ENCODE results near the gene FSTL4.

Gene FSTL4

DNA sequence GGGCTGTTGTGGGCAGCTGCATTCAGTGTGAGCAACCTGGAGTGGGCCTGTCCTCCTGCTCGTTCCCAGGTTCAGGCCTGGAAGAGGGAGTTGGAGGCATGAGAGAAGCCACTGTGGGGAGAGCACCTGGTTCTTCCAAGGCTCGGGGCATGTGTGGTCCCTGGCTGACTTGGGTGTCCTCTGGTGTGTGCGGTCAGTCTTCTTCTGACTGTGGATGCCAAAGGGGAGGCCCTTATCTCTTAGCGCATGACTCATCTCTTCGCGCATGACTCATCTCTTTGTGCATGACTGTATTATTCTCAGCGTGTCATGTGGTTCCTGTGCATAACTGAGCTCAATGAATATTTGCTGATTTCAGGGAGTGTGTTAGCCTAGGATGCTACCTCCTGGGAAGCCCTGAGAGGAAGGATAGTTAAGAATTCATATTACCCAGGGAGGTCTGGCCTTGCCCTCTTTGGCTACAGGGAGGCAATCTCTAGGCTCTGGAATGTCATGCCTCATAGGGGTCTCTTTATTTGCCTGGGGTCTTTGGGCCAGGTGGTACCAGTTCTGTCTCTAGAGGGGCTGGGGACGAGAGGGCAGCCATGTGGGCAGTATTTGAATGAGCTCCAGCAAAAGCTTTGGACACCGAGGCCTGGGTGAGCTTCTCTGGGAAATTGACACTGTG, 371.8 kb downstream of the FSTL4 start:
- H3K4me3 ChIP-seq (replicated peaks; ENCODE audit: low read depth, low read length) = no peak overlapping the region
- TF ChIP-seq, protein P1, sequence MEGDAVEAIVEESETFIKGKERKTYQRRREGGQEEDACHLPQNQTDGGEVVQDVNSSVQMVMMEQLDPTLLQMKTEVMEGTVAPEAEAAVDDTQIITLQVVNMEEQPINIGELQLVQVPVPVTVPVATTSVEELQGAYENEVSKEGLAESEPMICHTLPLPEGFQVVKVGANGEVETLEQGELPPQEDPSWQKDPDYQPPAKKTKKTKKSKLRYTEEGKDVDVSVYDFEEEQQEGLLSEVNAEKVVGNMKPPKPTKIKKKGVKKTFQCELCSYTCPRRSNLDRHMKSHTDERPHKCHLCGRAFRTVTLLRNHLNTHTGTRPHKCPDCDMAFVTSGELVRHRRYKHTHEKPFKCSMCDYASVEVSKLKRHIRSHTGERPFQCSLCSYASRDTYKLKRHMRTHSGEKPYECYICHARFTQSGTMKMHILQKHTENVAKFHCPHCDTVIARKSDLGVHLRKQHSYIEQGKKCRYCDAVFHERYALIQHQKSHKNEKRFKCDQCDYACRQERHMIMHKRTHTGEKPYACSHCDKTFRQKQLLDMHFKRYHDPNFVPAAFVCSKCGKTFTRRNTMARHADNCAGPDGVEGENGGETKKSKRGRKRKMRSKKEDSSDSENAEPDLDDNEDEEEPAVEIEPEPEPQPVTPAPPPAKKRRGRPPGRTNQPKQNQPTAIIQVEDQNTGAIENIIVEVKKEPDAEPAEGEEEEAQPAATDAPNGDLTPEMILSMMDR (IDR thresholded peaks at IDR 0.05; ENCODE audit: low read length, missing control alignments) = no peak
- peak; percentile 97 for DNase-seq (ENCODE audit: low read depth)

DNA sequence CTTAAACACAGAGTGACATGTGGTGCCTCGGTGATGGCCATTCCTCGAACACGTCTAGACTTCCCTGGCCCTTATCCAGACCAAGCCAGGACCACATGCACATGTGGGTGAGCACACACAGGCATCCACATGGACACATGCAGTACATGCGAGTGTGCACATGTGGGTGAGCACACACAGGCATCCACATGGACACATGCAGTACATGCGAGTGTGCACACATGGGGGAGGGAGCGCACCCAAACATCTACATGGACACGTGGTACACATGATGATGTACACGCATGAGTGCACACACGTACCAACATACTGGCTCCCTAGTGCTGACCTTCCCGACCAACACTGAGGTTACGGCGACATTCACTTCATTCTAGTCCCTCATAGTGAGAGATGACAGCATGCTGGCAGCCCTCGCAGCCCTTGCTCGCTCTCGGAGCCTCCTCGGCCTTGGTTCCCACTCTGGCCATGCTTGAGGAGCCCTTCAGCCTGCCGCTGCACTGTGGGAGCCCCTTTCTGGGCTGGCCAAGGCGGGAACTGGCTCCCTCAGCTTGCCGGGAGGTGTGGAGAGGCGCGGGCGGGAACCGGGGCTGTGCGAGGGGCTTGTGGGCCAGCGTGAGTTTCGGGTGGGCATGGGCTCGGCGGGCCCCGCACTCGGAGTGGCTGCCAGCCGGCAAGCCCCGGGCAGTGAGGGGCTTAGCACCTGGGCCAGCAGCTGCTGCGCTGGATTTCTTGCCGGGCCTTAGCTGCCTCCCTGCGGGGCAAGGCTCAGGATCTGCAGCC, 373.7 kb downstream of the FSTL4 start:
- TF ChIP-seq, protein P1 (IDR thresholded peaks at IDR 0.05; ENCODE audit: low read length, missing control alignments) = no peak
- DNase-seq (ENCODE audit: low read depth) = no peak
- H3K4me3 ChIP-seq (replicated peaks; ENCODE audit: low read depth, low read length) = no peak overlapping the region

DNA sequence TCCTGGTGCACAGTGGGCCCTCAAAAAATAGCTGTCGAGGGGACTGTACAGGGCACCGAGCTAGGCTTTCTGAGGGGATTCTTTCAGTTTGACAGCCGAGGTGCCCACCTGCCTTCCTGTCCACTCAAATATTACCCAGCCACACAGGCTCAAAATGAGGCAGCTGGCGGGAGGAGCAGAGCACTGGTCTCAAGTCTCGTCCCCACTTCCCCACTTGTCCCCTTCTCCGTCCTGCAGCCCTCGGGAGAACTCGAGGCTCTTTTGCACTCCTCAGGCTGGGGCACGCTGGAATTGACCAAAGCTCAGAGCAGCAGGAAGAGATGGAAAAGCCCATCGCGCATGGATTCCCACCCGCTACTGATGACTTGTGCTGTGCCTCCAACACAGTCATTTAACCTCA, 375.4 kb downstream of the FSTL4 start:
- no peak for DNase-seq (ENCODE audit: low read depth)
- TF ChIP-seq, protein P1 (IDR thresholded peaks at IDR 0.05; ENCODE audit: low read length, missing control alignments) = no peak
- H3K4me3 ChIP-seq (replicated peaks; ENCODE audit: low read depth, low read length) = no peak overlapping the region

DNA sequence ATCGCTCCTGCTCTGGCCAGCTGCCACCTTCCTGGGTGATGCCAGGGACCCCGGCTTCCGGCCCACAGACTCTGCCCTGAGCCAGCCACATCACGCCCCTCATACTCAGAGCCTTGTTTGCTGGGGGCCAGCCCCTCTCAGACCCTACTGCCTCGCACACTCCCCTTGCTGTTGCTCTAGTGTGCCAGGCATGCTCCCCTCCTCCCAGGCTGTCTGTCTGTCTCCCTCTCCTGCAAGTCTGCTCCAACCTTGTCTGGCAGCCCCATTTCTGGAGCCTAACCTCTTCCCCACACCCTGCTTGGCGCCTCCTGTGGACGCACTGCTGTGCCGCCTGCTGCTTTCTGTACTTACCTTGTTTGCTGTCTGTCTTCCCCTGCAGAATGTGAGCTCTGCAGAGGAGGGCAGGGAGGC, 375.8 kb downstream of the FSTL4 start:
- DNase-seq (ENCODE audit: low read depth) = no peak
- TF ChIP-seq, protein P1 (IDR thresholded peaks at IDR 0.05; ENCODE audit: low read length, missing control alignments) = no peak
- no peak overlapping the region for H3K4me3 ChIP-seq (replicated peaks; ENCODE audit: low read depth, low read length)

DNA sequence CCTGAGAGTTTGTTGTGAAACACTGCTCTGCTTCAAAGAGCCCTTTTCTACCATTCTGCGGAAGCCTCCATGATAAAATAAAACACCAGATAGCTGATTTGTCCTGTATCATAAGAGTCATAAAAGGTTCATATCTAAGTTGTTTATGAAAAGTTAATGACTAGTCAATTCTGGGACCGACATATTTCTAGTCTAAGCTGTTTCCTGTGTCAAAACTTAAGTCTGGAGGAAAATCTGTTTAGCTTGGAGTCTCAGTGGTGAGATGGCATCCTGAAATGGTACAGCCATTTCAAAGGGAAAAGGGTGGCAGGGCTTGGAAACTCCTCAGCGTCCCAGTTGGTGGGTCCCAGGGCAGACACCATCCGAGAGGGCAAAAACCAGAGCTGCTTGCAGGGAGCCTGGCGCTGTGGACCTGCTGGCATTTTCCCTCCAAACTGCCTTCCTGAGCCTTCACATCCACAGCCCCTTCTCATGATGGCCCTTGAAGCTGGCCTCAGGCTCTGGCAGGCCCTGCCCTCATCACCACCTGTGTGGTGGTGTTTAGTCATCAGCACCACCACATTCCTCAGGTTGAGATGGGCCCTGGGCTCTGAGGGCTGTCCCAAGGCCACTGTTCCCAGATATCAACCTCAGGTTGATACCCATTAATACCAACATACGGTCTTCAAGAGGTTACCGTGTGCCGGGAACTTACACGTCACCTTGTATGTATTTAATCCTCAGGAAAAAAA, 376.5 kb downstream of the FSTL4 start:
- TF ChIP-seq, protein P1 (IDR thresholded peaks at IDR 0.05; ENCODE audit: low read length, missing control alignments) = no peak
- DNase-seq (ENCODE audit: low read depth) = no peak
- H3K4me3 ChIP-seq (replicated peaks; ENCODE audit: low read depth, low read length) = no peak overlapping the region

DNA sequence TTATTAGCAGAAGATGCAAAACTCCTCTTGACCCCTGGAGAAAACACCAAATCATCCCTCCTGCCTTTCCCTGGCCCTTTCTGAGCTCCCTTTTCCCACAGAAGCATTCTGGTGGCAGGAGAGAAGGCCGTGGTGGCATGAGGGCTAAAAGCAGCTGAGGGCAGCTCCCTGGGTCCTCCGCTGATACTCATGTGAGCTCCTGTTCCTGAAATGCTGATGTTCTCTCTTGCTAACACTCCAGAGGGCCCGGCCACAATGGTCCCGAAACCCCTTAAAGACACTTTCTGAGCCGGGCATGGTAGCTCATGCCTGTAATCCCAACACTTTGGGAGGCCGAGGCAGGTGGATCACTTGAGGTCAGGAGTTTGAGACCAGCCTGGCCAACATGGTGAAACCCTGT, 377.4 kb downstream of the FSTL4 start:
- TF ChIP-seq, protein P1 (IDR thresholded peaks at IDR 0.05; ENCODE audit: low read length, missing control alignments) = no peak
- DNase-seq (ENCODE audit: low read depth) = no peak
- H3K4me3 ChIP-seq (replicated peaks; ENCODE audit: low read depth, low read length) = no peak overlapping the region
